Loucy (cell line): ENCODE measurements around the gene CRHR2.

Experiments
- H2AFZ ChIP-seq: fragments of 200-600 bp; sonication (generic); 2 replicates; pipeline ENCODE4 v1.6.0; 2016; ENCODE audit warnings: antibody characterized with exemption, mild to moderate bottlenecking, low read length, moderate library complexity
- H3F3A ChIP-seq: fragments of 200-600 bp; 2 replicates; pipeline ENCODE4 v1.6.0; 2016; ENCODE audit warnings: antibody characterized with exemption, low read depth, mild to moderate bottlenecking
- H3K27me3 ChIP-seq: fragments of 200-600 bp; sonication (generic); 2 replicates; pipeline ENCODE4 v1.6.1; 2014; ENCODE audit warnings: low read length, mild to moderate bottlenecking; ENCODE audit not compliant: insufficient read depth, poor library complexity, severe bottlenecking
- H3K36me3 ChIP-seq: fragments of 200-600 bp; sonication (generic); 2 replicates; pipeline ENCODE4 v1.6.1; 2016; ENCODE audit warnings: low read length; ENCODE audit not compliant: insufficient read depth
- H3K4me1 ChIP-seq: fragments of 200-600 bp; sonication (generic); 2 replicates; pipeline ENCODE4 v1.5.1; 2014; ENCODE audit warnings: low read length, mild to moderate bottlenecking; ENCODE audit not compliant: insufficient read depth, poor library complexity, severe bottlenecking
- H3K4me2 ChIP-seq: fragments of 200-600 bp; sonication (generic); 2 replicates; pipeline ENCODE4 v1.6.0; 2014; ENCODE audit warnings: antibody characterized with exemption, low read length, low read depth, mild to moderate bottlenecking; ENCODE audit not compliant: poor library complexity, severe bottlenecking
- H3K4me3 ChIP-seq: fragments of 200-600 bp; sonication (generic); 2 replicates; pipeline ENCODE4 v1.5.1; 2014; ENCODE audit warnings: low read length, mild to moderate bottlenecking, mixed read lengths; ENCODE audit not compliant: poor library complexity, severe bottlenecking
- H3K79me2 ChIP-seq: fragments of 200-600 bp; sonication (generic); 2 replicates; pipeline ENCODE4 v1.6.1; 2014; ENCODE audit warnings: low read length; ENCODE audit not compliant: insufficient read depth
- H3K9ac ChIP-seq: fragments of 200-600 bp; sonication (generic); 2 replicates; pipeline ENCODE4 v1.6.0; 2014; ENCODE audit warnings: mild to moderate bottlenecking, low read depth, low read length, moderate library complexity; ENCODE audit not compliant: poor library complexity, severe bottlenecking
- H3K9me2 ChIP-seq: fragments of 200-600 bp; sonication (generic); replicated peaks from 2 replicates; pipeline ENCODE4 v1.6.1; 2016; ENCODE audit warnings: low read depth, low read length, mixed read lengths
- H3K9me3 ChIP-seq: fragments of 200-600 bp; sonication (generic); 2 replicates; pipeline ENCODE4 v1.6.1; 2014; ENCODE audit warnings: mild to moderate bottlenecking, antibody characterized with exemption, low read length, low read depth; ENCODE audit not compliant: insufficient read depth
- H4K20me1 ChIP-seq: fragments of 200-600 bp; sonication (generic); 2 replicates; pipeline ENCODE4 v1.6.0; 2014; ENCODE audit warnings: antibody characterized with exemption, low read length, mild to moderate bottlenecking; ENCODE audit not compliant: insufficient read depth, poor library complexity, severe bottlenecking
- EZH2phosphoT487 ChIP-seq: fragments of 200-600 bp; IDR thresholded peaks from 2 replicates; pipeline ENCODE4 v1.6.1; 2018; ENCODE audit warnings: antibody characterized with exemption, mild to moderate bottlenecking, moderate library complexity, borderline replicate concordance
- TF ChIP-seq, protein P1 (sequence below): fragments of 200-600 bp; sonication (generic); conservative IDR thresholded peaks from 2 replicates; pipeline ENCODE4 v1.5.1; 2014; ENCODE audit warnings: mild to moderate bottlenecking, antibody characterized with exemption, low read length

The CRHR2 gene

DNA sequence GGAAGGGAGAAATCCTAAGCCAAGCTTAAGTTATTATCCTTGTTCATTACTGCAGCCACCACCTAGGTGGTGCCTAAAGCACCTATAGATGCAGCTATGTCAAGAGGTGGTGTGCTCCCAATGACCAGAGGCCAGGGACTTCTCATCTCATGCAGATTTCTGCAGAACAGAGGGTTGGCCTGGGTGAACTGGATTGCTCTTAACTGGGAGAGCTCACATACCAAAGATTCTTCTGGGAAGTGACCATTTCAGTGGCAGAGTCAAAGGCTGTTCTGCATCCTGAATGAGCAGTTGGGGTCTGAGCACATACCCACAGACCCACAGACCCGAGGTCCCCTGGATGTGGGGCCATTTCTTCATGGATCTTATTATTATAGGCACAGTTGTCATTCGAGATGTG, 2.1 kb upstream of the CRHR2 start:
- H3K79me2 ChIP-seq = no peaks in the 10 kb centered on the region
- H4K20me1 ChIP-seq = no peaks in the 10 kb centered on the region
- H3K4me3 ChIP-seq = no peak overlapping the region
- TF ChIP-seq EZH2phosphoT487 = no peak
- TF ChIP-seq, protein P1, sequence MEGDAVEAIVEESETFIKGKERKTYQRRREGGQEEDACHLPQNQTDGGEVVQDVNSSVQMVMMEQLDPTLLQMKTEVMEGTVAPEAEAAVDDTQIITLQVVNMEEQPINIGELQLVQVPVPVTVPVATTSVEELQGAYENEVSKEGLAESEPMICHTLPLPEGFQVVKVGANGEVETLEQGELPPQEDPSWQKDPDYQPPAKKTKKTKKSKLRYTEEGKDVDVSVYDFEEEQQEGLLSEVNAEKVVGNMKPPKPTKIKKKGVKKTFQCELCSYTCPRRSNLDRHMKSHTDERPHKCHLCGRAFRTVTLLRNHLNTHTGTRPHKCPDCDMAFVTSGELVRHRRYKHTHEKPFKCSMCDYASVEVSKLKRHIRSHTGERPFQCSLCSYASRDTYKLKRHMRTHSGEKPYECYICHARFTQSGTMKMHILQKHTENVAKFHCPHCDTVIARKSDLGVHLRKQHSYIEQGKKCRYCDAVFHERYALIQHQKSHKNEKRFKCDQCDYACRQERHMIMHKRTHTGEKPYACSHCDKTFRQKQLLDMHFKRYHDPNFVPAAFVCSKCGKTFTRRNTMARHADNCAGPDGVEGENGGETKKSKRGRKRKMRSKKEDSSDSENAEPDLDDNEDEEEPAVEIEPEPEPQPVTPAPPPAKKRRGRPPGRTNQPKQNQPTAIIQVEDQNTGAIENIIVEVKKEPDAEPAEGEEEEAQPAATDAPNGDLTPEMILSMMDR = no peak
- no peaks in the 10 kb centered on the region for H3K9me2 ChIP-seq
- no peaks in the 10 kb centered on the region for H3K36me3 ChIP-seq
- H2AFZ ChIP-seq = no peak overlapping the region
- peaks cover 8% of the 10 kb centered on the region for H3K4me1 ChIP-seq
- no peak overlapping the region for H3K9ac ChIP-seq
- H3K9me3 ChIP-seq = no peaks in the 10 kb centered on the region
- H3K27me3 ChIP-seq = no peaks in the 10 kb centered on the region
- H3F3A ChIP-seq = no peaks in the 10 kb centered on the region
- H3K4me2 ChIP-seq = no peak overlapping the region

DNA sequence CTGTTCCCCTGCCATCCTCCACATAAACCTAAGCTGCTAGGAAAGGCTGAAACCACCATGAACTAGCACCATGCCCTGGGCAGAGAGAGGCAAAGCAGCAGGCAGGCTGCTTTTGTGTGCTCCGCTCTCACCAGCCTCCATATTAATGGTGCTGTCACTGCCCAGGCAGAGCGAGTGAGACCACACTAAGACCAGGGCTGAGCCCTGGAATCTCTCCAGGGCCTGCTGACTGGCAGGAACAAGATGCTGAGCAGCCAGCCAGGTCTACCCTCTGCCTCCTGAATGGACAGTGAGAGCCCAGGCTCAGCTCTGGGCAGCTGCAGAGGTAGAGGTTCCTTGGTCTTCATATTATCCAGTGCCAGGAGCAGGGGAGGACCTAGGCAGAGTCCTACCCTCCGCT, 1.6 kb upstream of the CRHR2 start:
- Histone ChIP-seq H2AFZ (no peak overlapping the region), H3K9ac (no peak overlapping the region), H3K4me3 (no peak overlapping the region), H3F3A (no peaks in the 10 kb centered on the region), H3K4me2 (no peak overlapping the region), H3K9me3 (no peaks in the 10 kb centered on the region), H3K4me1 (peaks cover 8% of the 10 kb centered on the region), H3K79me2 (no peaks in the 10 kb centered on the region), H4K20me1 (no peaks in the 10 kb centered on the region), H3K9me2 (no peaks in the 10 kb centered on the region), H3K36me3 (no peaks in the 10 kb centered on the region), H3K27me3 (no peaks in the 10 kb centered on the region)
- no peak for TF ChIP-seq EZH2phosphoT487
- TF ChIP-seq, protein P1 = no peak

DNA sequence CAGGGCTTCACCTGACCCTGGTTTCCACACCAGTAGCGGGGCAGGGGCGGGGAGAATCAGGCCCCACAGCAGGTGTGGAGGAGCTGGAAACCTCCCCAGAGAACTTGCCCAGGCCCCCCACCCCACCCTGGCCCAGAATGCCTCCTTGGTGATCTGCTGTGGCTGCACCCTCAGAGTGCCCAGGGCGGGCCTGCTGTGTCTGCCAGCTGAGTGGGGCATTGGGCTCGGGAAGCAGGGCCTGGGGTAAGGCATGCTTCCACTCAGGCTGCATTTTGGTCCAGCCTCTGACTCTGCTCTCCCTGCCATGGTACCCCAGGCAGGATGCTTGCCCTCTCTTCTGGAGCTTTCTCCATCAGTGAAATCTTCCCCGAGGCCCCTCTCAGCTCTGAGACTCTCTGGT, 1.1 kb upstream of the CRHR2 start:
- Histone ChIP-seq H3K36me3 (no peaks in the 10 kb centered on the region), H2AFZ (no peak overlapping the region), H4K20me1 (no peaks in the 10 kb centered on the region), H3F3A (no peaks in the 10 kb centered on the region), H3K4me3 (no peak overlapping the region), H3K4me2 (no peak overlapping the region), H3K79me2 (no peaks in the 10 kb centered on the region), H3K9me3 (no peaks in the 10 kb centered on the region), H3K9me2 (no peaks in the 10 kb centered on the region), H3K4me1 (peaks cover 8% of the 10 kb centered on the region), H3K9ac (no peak overlapping the region), H3K27me3 (no peaks in the 10 kb centered on the region)
- no peak for TF ChIP-seq EZH2phosphoT487
- TF ChIP-seq, protein P1 = no peak
